Kidney (tissue), 14 donors: Measurements from ENCODE around the gene ITGBL1. TPM values are rescaled to one million over a fixed set of nuclear protein-coding genes. Genes with fewer than 3 reads are reported as not detected.

Experiments
- DNase-seq, 5 donors: peaks; one replicate each; pipeline ENCODE4 v3.0.0-alpha.2; 2013 to 2020
- FAIRE-seq: peaks from 2 replicates; lab custom pipeline; 2012; peaks lifted over from hg19 to GRCh38; lab: Jason Lieb, UNC
- H3K27ac ChIP-seq, 2 donors: one replicate each; pipeline ENCODE4 v1.7.0; 2013; ENCODE audit warnings: low read depth in 2 of 2, low read length in 2 of 2, inconsistent platforms in 1 of 2
- H3K27me3 ChIP-seq: one replicate; pipeline ENCODE4 v1.7.1; 2013; ENCODE audit warnings: low read length, inconsistent platforms; ENCODE audit not compliant: control insufficient read depth, insufficient read depth
- H3K36me3 ChIP-seq, 3 donors: one replicate each; pipeline versions ENCODE4 v1.7.0 to v1.7.1; 2013; ENCODE audit warnings: low read length in 3 of 3, control low read depth in 1 of 3, inconsistent platforms in 1 of 3; ENCODE audit not compliant: insufficient read depth in 3 of 3, control insufficient read depth in 2 of 3
- H3K4me1 ChIP-seq, 3 donors: one replicate each; pipeline versions ENCODE4 v1.7.0 to v1.7.1; 2013; ENCODE audit warnings: low read length in 3 of 3, inconsistent platforms in 1 of 3, low read depth in 1 of 3; ENCODE audit not compliant: control insufficient read depth in 2 of 3, insufficient read depth in 2 of 3
- H3K4me3 ChIP-seq, 3 donors: one replicate each; pipeline versions ENCODE4 v1.7.0 to v1.8.1; 2013; ENCODE audit warnings: low read length in 3 of 3, control low read depth in 1 of 3, inconsistent platforms in 1 of 3
- H3K9ac ChIP-seq, 3 donors: one replicate each; pipeline versions ENCODE4 v1.7.0 to v1.7.1; 2013; ENCODE audit warnings: low read length in 3 of 3, control low read depth in 1 of 3, inconsistent platforms in 1 of 3
- H3K9me3 ChIP-seq, 3 donors: one replicate each; pipeline versions ENCODE4 v1.7.0 to v1.7.1; 2013; ENCODE audit warnings: low read length in 3 of 3, control low read depth in 1 of 3, inconsistent platforms in 1 of 3; ENCODE audit not compliant: control insufficient read depth in 2 of 3, insufficient read depth in 1 of 3
- intact Hi-C: fragments of 100-400 bp; cut with DNase I; formaldehyde crosslinking; loops from one replicate; pipeline ENCODE4 v1.11.1; 2022
- polyA plus RNA-seq: library from polyadenylated mRNA; stranded (reverse); fragments of 350-450 nt; fragmentation: Illumina TruSeq; extraction: RNeasy Lipid Tissue Mini Kit (QIAGEN cat#74804); gene quantifications from one replicate; pipeline ENCODE4 v1.2.3, GENCODE V29; 2014; ENCODE audit warnings: low read depth, low replicate concordance; ENCODE audit not compliant: insufficient read depth
- total RNA-seq: library from RNA; stranded (reverse); fragmentation: NEBNext Ultra II Directional; extraction: Animal tissue kit (Norgen Biotek cat#: 25700); gene quantifications from one replicate; pipeline ENCODE4 v1.2.1, GENCODE V29; 2021
- TF ChIP-seq, protein P1 (sequence below): IDR thresholded peaks from 3 replicates; pipeline ENCODE4 v1.5.1; 2012; ENCODE audit warnings: mild to moderate bottlenecking, moderate library complexity, borderline replicate concordance; ENCODE audit not compliant: insufficient read depth; ENCODE audit errors: extremely low read depth
- donor health status: control.
- donor health status: control.
- donor health status: control.
- donor health status: control.
- donor health status: control.
- donor health status: DM: yes; HTN: yes; CAD: no.
- donor health status: Normal renal cell carcinoma (clear cell type).

The ITGBL1 gene
- total and polyA plus RNA-seq, 2 donors from 2014 or later, result 1.4 to 7.7 TPM

DNA sequence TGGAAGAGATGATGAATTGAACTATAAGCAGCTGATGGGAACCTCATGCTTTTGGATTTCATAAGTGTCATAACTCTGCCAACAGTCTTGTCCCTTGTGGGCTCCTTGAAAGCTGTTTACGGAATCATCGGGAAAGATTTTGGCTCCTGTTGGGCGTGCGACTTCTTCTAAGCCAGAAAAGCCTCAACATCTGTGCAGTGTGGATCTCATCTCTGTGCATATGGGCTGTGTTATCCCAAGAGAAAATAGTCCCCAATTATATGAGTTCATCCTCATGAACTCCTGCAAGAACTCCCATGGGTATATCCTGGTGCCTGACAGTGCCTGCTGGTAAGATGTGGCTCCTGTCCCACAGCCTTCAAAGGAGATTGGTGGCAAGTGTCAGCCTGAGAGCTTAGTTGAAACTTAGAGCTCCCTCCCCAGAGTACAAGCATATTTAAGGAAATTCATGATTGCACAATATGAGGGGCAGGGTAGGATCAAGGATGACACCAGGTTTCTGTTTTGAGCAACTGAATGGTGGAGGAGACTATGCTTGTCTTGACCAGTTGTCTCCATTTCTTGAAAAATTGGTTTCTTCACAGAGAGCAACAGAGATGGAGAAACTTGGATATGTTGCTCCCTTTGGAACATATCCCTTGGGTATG lies 243.5 kb downstream of the ITGBL1 start:
- Histone ChIP-seq H3K27ac (no peak overlapping the region), H3K4me1 (no peaks in the 10 kb centered on the region), H3K4me3 (no peak overlapping the region), H3K9ac (no peak overlapping the region), H3K36me3 (no peaks in the 10 kb centered on the region), H3K9me3 (no peaks in the 10 kb centered on the region), H3K27me3 (no peaks in the 10 kb centered on the region)
- DNase-seq (no peak), FAIRE-seq (no peak)
- intact Hi-C loops, result no loop called here
- TF ChIP-seq, protein P1, sequence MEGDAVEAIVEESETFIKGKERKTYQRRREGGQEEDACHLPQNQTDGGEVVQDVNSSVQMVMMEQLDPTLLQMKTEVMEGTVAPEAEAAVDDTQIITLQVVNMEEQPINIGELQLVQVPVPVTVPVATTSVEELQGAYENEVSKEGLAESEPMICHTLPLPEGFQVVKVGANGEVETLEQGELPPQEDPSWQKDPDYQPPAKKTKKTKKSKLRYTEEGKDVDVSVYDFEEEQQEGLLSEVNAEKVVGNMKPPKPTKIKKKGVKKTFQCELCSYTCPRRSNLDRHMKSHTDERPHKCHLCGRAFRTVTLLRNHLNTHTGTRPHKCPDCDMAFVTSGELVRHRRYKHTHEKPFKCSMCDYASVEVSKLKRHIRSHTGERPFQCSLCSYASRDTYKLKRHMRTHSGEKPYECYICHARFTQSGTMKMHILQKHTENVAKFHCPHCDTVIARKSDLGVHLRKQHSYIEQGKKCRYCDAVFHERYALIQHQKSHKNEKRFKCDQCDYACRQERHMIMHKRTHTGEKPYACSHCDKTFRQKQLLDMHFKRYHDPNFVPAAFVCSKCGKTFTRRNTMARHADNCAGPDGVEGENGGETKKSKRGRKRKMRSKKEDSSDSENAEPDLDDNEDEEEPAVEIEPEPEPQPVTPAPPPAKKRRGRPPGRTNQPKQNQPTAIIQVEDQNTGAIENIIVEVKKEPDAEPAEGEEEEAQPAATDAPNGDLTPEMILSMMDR, result no peak

DNA sequence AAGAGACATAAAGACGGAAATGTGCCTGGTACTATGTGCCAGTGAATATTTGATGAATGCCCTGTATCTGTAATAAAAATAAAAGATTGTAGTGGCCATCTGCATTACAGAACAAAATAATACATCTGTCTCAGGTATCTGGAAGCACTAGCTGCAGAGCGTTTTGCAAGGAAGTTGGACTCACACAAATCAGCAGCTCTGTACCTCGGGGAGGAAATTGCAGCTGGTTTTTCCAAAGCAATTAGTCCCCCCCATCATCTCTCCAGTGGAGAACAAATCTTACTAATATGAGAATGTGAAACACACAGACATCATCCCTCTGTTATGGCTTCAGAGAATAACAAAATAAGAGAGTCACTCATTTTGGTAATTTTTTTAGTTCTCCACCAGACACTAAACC lies 245.3 kb downstream of the ITGBL1 start:
- no peak for FAIRE-seq
- no peak overlapping the region for H3K4me3 ChIP-seq
- H3K9me3 ChIP-seq, result no peaks in the 10 kb centered on the region
- no peak overlapping the region for H3K9ac ChIP-seq
- no peaks in the 10 kb centered on the region for H3K36me3 ChIP-seq
- intact Hi-C loops, result no loop called here
- H3K4me1 ChIP-seq, result no peaks in the 10 kb centered on the region
- no peaks in the 10 kb centered on the region for H3K27me3 ChIP-seq
- TF ChIP-seq, protein P1, result no peak
- DNase-seq, result no peak
- no peak overlapping the region for H3K27ac ChIP-seq

DNA sequence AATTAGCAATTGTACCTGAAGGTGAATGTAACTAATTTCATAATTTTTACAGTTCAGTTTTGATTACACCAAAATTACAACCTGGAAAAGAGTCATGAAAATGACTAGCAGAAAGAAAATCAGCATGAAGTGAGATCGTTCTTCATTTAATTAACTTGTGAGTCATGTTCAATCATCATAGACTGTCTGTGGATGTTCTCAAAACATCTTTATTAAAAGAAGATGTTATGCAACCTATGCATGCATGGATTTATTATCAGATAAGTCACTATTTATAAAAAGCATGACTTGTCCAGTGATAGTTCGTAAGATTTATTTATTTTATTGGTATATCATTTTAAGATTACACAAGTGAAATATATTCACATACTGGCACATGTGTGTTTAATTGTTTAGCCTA lies 245.9 kb downstream of the ITGBL1 start:
- no peak overlapping the region for H3K4me3 ChIP-seq
- DNase-seq, result no peak
- no peak overlapping the region for H3K9ac ChIP-seq
- no peaks in the 10 kb centered on the region for H3K36me3 ChIP-seq
- H3K4me1 ChIP-seq, result no peaks in the 10 kb centered on the region
- TF ChIP-seq, protein P1, result no peak
- no peaks in the 10 kb centered on the region for H3K27me3 ChIP-seq
- H3K9me3 ChIP-seq, result no peaks in the 10 kb centered on the region
- intact Hi-C loops, result no loop called here
- no peak overlapping the region for H3K27ac ChIP-seq
- no peak for FAIRE-seq

DNA sequence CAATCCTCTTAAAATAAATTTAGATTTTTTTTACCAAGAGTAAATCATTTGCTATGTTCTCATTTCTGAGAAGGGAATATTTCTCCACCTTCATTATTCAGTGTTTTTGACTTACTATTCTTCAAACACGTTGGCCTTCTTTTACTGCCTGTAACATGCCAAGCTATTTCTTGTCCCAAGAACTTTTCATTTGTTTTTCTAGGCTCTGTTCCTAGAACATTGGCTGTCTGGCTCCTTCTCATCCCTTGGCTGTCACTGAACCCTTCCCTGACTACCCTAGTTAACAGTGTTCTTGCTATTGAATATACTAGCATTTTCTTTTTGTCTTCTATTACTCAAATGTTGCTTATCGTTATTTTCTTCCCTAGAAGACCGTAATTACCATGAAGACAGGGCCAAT lies 248.1 kb downstream of the ITGBL1 start:
- FAIRE-seq (no peak), DNase-seq (no peak)
- Histone ChIP-seq H3K9ac (no peak overlapping the region), H3K9me3 (no peaks in the 10 kb centered on the region), H3K4me1 (no peaks in the 10 kb centered on the region), H3K27me3 (no peaks in the 10 kb centered on the region), H3K36me3 (no peaks in the 10 kb centered on the region), H3K4me3 (no peak overlapping the region), H3K27ac (no peak overlapping the region)
- TF ChIP-seq, protein P1, result no peak
- intact Hi-C loops, result no loop called here
